ENCODE results near the gene C19orf25.

DNA sequence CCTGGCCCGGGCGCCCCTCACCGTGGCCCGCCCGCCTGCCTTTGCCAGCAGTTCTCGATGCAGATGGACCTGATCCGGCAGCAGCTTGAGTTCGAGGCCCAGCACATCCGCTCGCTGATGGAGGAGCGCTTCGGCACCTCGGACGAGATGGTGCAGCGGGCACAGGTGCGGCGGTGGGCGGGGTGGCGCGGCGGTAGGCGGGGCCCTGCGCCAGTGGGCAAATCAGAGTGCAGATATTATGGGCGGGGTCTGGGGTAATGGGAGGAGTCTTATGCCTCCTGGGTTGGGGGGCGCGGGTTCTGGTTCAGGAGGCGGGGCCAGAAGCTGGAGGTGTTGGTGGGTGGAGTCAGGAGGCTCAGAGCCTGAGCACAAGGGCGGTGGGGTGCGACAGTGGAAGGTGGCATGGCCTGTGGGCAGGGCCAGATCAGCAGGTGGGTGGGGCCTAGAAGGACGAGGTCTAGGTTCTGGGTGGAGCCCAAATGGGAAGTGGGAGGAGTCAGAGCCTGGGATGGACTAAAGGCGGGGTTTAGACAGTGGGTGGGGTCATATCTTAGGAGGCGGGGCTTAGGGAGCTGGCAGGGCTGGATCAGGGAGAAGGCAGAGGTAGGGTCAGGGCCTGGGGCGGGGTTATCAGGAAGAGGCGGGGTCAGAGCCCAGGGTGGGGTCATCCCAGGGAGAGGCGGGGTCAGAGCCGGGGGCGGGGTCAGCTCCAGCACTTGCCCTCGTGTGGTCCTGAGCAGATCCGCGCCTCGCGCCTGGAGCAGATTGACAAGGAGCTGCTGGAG, 23.5 kb downstream of the C19orf25 start:
- TF ChIP-seq POLR2A (IDR thresholded peaks at IDR 0.05; ENCODE audit: low read depth, low read length) (no peak), TAF1 (IDR thresholded peaks at IDR 0.05; ENCODE audit: low read depth, low read length) (no peak), POU2F2 (IDR thresholded peaks at IDR 0.05; ENCODE audit: low read depth, low read length) (no peak), POLR2AphosphoS5 (IDR thresholded peaks at IDR 0.05; ENCODE audit: low read depth, low read length) (no peak), SPI1 (IDR thresholded peaks at IDR 0.05; ENCODE audit: low read depth, low read length) (peak; percentile 49)
